VCaP (cell line): Measurements from ENCODE around the gene MEIS3.

ENCODE experiments used
- H3K27ac ChIP-seq: fragments of 450-650 bp; 2 replicates; pipeline ENCODE4 v1.5.1; 2017
- CTCF ChIP-seq: fragments of 450-650 bp; conservative IDR thresholded peaks from 2 replicates; pipeline ENCODE4 v1.5.1; 2017; ENCODE audit warnings: mild to moderate bottlenecking, moderate library complexity

MEIS3 gene

GRCh38 chr19:47435196-47435595 lies 15.9 kb upstream of the MEIS3 start:
- no peak for TF ChIP-seq CTCF
- no peak overlapping the region for H3K27ac ChIP-seq

GRCh38 chr19:47434088-47434487 lies 14.8 kb upstream of the MEIS3 start:
- H3K27ac ChIP-seq, result no peak overlapping the region
- no peak for TF ChIP-seq CTCF

- TF ChIP-seq CTCF, result no peak
- no peak overlapping the region for H3K27ac ChIP-seq
These were observed 13.8 kb upstream of the MEIS3 start for GRCh38 chr19:47433121-47433520.

GRCh38 chr19:47432499-47432898 lies 13.2 kb upstream of the MEIS3 start:
- TF ChIP-seq CTCF, result no peak
- H3K27ac ChIP-seq, result no peak overlapping the region

- H3K27ac ChIP-seq, result no peak overlapping the region
- no peak for TF ChIP-seq CTCF
These were observed 12.8 kb upstream of the MEIS3 start for GRCh38 chr19:47432091-47432490.

GRCh38 chr19:47430041-47430802 lies 10.9 kb upstream of the MEIS3 start:
- no peak overlapping the region for H3K27ac ChIP-seq
- 0 out of 2 replicates have a peak, but pooled peaks have one; percentile 13 for TF ChIP-seq CTCF

GRCh38 chr19:47429140-47429793 lies 9.9 kb upstream of the MEIS3 start:
- TF ChIP-seq CTCF, result no peak

More at GRCh38 chr19:47429140-47429793, 9.9 kb upstream of the MEIS3 start:
- H3K27ac ChIP-seq, result no peak overlapping the region
